Osteocyte (in vitro differentiated cells): ENCODE measurements around the gene TMEM236. TPM values are rescaled to one million over a fixed set of nuclear protein-coding genes. Genes with fewer than 3 reads are reported as not detected.

Experiments used
- DNase-seq: peaks from one replicate; pipeline ENCODE4 v3.0.0; 2021; ENCODE audit warnings: mixed read lengths; ENCODE audit not compliant: unreplicated experiment; ENCODE audit errors: extremely low spot score
- H3K27ac Mint-ChIP-seq: one replicate; pipeline ENCODE4 v1.8.0; 2021; ENCODE audit warnings: mild to moderate bottlenecking, mixed read lengths; ENCODE audit not compliant: unreplicated experiment
- H3K27me3 Mint-ChIP-seq: one replicate; pipeline ENCODE4 v1.8.0; 2021; ENCODE audit warnings: mixed read lengths; ENCODE audit not compliant: unreplicated experiment
- H3K36me3 Mint-ChIP-seq: one replicate; pipeline ENCODE4 v1.8.0; 2021; ENCODE audit warnings: mixed read lengths; ENCODE audit not compliant: unreplicated experiment
- H3K4me1 Mint-ChIP-seq: one replicate; pipeline ENCODE4 v1.8.0; 2021; ENCODE audit warnings: mixed read lengths; ENCODE audit not compliant: unreplicated experiment
- H3K4me3 Mint-ChIP-seq: one replicate; pipeline ENCODE4 v1.8.0; 2021; ENCODE audit warnings: mild to moderate bottlenecking, moderate library complexity, mixed read lengths; ENCODE audit not compliant: unreplicated experiment
- H3K9me3 Mint-ChIP-seq: one replicate; pipeline ENCODE4 v1.8.0; 2021; ENCODE audit warnings: mixed read lengths; ENCODE audit not compliant: unreplicated experiment
- CTCF ChIP-seq: fragments of 200-600 bp; sonication (generic); IDR thresholded peaks from 2 replicates; pipeline ENCODE4 v1.5.0; 2021; ENCODE audit warnings: antibody characterized with exemption, mild to moderate bottlenecking, moderate library complexity
- total RNA-seq: library from RNA; stranded (reverse); gene quantifications from 2 replicates; pipeline ENCODE4 v1.2.1, GENCODE V29; 2021

The TMEM236 gene
- total RNA-seq, 1 donor from 2014 or later: 0.11 TPM

GRCh38 chr10:17734432-17735080, 17.4 kb upstream of the TMEM236 start:
- Mint-ChIP-seq H3K36me3 (no peaks in the 10 kb centered on the region), H3K4me3 (no peak overlapping the region), H3K27me3 (no peaks in the 10 kb centered on the region), H3K9me3 (no peaks in the 10 kb centered on the region), H3K27ac (no peak overlapping the region), H3K4me1 (peaks cover 5% of the 10 kb centered on the region)
- no peak for DNase-seq
- no peak for TF ChIP-seq CTCF

- H3K27ac Mint-ChIP-seq: no peak overlapping the region
- H3K4me3 Mint-ChIP-seq: no peak overlapping the region
- peaks cover 5% of the 10 kb centered on the region for H3K4me1 Mint-ChIP-seq
- H3K9me3 Mint-ChIP-seq: no peaks in the 10 kb centered on the region
- no peaks in the 10 kb centered on the region for H3K36me3 Mint-ChIP-seq
- no peak for DNase-seq
- no peak for TF ChIP-seq CTCF
- H3K27me3 Mint-ChIP-seq: no peaks in the 10 kb centered on the region
Measured at GRCh38 chr10:17735166-17735941, 16.6 kb upstream of the TMEM236 start.

GRCh38 chr10:17736223-17736622, 15.8 kb upstream of the TMEM236 start:
- Mint-ChIP-seq H3K9me3 (no peaks in the 10 kb centered on the region), H3K27me3 (no peaks in the 10 kb centered on the region)

GRCh38 chr10:17737027-17737965, 14.7 kb upstream of the TMEM236 start:
- no peaks in the 10 kb centered on the region for H3K36me3 Mint-ChIP-seq
- no peak for DNase-seq
- H3K27me3 Mint-ChIP-seq: no peaks in the 10 kb centered on the region
- H3K4me3 Mint-ChIP-seq: no peak overlapping the region
- H3K27ac Mint-ChIP-seq: no peak overlapping the region
- peak; percentile 72 for TF ChIP-seq CTCF
- H3K4me1 Mint-ChIP-seq: peaks cover 5% of the 10 kb centered on the region
- H3K9me3 Mint-ChIP-seq: no peaks in the 10 kb centered on the region

More at GRCh38 chr10:17736223-17736622, 15.8 kb upstream of the TMEM236 start:
- no peak for DNase-seq
- peaks cover 5% of the 10 kb centered on the region for H3K4me1 Mint-ChIP-seq
- TF ChIP-seq CTCF: no peak
- no peak overlapping the region for H3K27ac Mint-ChIP-seq
- H3K4me3 Mint-ChIP-seq: no peak overlapping the region
- H3K36me3 Mint-ChIP-seq: no peaks in the 10 kb centered on the region
